IMR-90 (cell line): ENCODE data around the gene ZNF488. TPM values are rescaled to one million over a fixed set of nuclear protein-coding genes. Genes with fewer than 3 reads are reported as not detected.

Experiments
- ATAC-seq: fragments of 200-7000 bp; cut with Tn5 transposase; 2 replicates; pipeline ENCODE4 v1.9.1; 2020; ENCODE audit warnings: low read depth, mild to moderate bottlenecking, moderate library complexity
- BruUV-seq: library from RNA; stranded (reverse); fragments of 400-500 nt; replicated peaks from 2 replicates; lab custom pipeline; 2021; lab: Mats Ljungman, UMichigan
- CTCF ChIA-PET: fragments of 300-600 bp; formaldehyde crosslinking; extraction: SDS; loops from one replicate; lab custom pipeline; 2021; ENCODE audit warnings: antibody characterized with exemption; lab: Yijun Ruan, JAX
- POLR2A ChIA-PET: fragments of 300-600 bp; sonication (Branson Sonifier 250); formaldehyde crosslinking; loops from one replicate; lab custom pipeline; 2022; ENCODE audit warnings: antibody characterized with exemption; ENCODE audit not compliant: unreplicated experiment; lab: Charles Lee
- DNase-seq: peaks from one replicate; pipeline ENCODE4 v3.0.0; 2013
- H2AFZ ChIP-seq: replicated peaks from 2 replicates; pipeline ENCODE3; 2013; ENCODE audit warnings: low read length, mild to moderate bottlenecking; ENCODE audit not compliant: poor library complexity
- H2AK5ac ChIP-seq: 2 replicates; pipeline ENCODE4 v1.6.1; 2013; ENCODE audit warnings: low read depth, low read length, inconsistent platforms
- H2AK9ac ChIP-seq: replicated peaks from 2 replicates; pipeline ENCODE3; 2013; ENCODE audit warnings: mild to moderate bottlenecking, low read depth, low read length, moderate library complexity; ENCODE audit not compliant: poor library complexity
- H2BK120ac ChIP-seq: 2 replicates; pipeline ENCODE4 v1.6.1; 2013; ENCODE audit warnings: low read depth, low read length, inconsistent platforms
- H2BK15ac ChIP-seq: 3 replicates; pipeline ENCODE4 v1.6.1; 2013; ENCODE audit warnings: low read depth, low read length, inconsistent platforms
- H2BK20ac ChIP-seq: 2 replicates; pipeline ENCODE4 v1.6.1; 2013; ENCODE audit warnings: low read depth, mild to moderate bottlenecking, inconsistent platforms, low read length, moderate library complexity
- H2BK5ac ChIP-seq: 2 replicates; pipeline ENCODE4 v1.6.1; 2013; ENCODE audit warnings: mild to moderate bottlenecking, low read depth, low read length, inconsistent platforms; ENCODE audit not compliant: poor library complexity, severe bottlenecking
- H3K14ac ChIP-seq: replicated peaks from 2 replicates; pipeline ENCODE4 v1.6.1; 2013; ENCODE audit warnings: low read depth, low read length, inconsistent platforms
- H3K18ac ChIP-seq: 2 replicates; pipeline ENCODE4 v1.6.1; 2013; ENCODE audit warnings: low read depth, low read length, control low read depth
- H3K23ac ChIP-seq: 2 replicates; pipeline ENCODE4 v1.6.1; 2013; ENCODE audit warnings: low read depth, low read length, inconsistent platforms
- H3K27ac ChIP-seq: 2 replicates; pipeline ENCODE4 v1.5.1; 2013; ENCODE audit warnings: mild to moderate bottlenecking, control low read depth, low read length; ENCODE audit not compliant: insufficient read depth
- H3K27me3 ChIP-seq: 2 replicates; pipeline ENCODE4 v1.6.1; 2013; ENCODE audit warnings: low read length; ENCODE audit not compliant: control insufficient read depth, insufficient read depth
- H3K36me3 ChIP-seq: 2 replicates; pipeline ENCODE4 v1.6.1; 2013; ENCODE audit warnings: low read length, mixed read lengths; ENCODE audit not compliant: control insufficient read depth, insufficient read depth
- H3K4ac ChIP-seq: 2 replicates; pipeline ENCODE4 v1.6.1; 2013; ENCODE audit warnings: low read depth, low read length, inconsistent platforms
- H3K4me1 ChIP-seq: 2 replicates; pipeline ENCODE4 v1.6.1; 2013; ENCODE audit warnings: low read length, mixed read lengths; ENCODE audit not compliant: control insufficient read depth, insufficient read depth
- H3K4me2 ChIP-seq: 2 replicates; pipeline ENCODE4 v1.6.1; 2013; ENCODE audit warnings: low read depth, mild to moderate bottlenecking, control low read depth, low read length, moderate library complexity
- H3K4me3 ChIP-seq: 2 replicates; pipeline ENCODE4 v1.5.1; 2013; ENCODE audit warnings: low read depth, mild to moderate bottlenecking, control low read depth, low read length, moderate library complexity; ENCODE audit not compliant: insufficient read depth
- H3K56ac ChIP-seq: 2 replicates; pipeline ENCODE4 v1.6.1; 2013; ENCODE audit warnings: low read length, inconsistent platforms; ENCODE audit not compliant: insufficient read depth; ENCODE audit errors: extremely low read depth
- H3K79me1 ChIP-seq, 2 experiments: 2 replicates each; pipeline ENCODE4 v1.6.1; 2013; ENCODE audit warnings: low read length in 2 of 2, inconsistent platforms in 1 of 2, low read depth in 1 of 2
- H3K9ac ChIP-seq: 2 replicates; pipeline ENCODE4 v1.6.1; 2013; ENCODE audit warnings: low read depth, low read length, control low read depth
- H3K9me1 ChIP-seq: 2 replicates; pipeline ENCODE4 v1.6.1; 2013; ENCODE audit warnings: low read length, inconsistent platforms; ENCODE audit not compliant: insufficient read depth
- H3K9me3 ChIP-seq: 2 replicates; pipeline ENCODE4 v1.6.1; 2013; ENCODE audit warnings: low read length; ENCODE audit not compliant: control insufficient read depth, insufficient read depth
- H4K20me1 ChIP-seq: 2 replicates; pipeline ENCODE4 v1.6.1; 2013; ENCODE audit warnings: low read length, inconsistent platforms; ENCODE audit not compliant: insufficient read depth
- H4K5ac ChIP-seq: 2 replicates; pipeline ENCODE4 v1.6.1; 2013; ENCODE audit warnings: mild to moderate bottlenecking, low read depth, low read length, control low read depth
- H4K8ac ChIP-seq, 2 experiments: 2 replicates each; pipeline ENCODE4 v1.6.1; 2013; ENCODE audit warnings: low read depth in 2 of 2, low read length in 2 of 2, control low read depth in 1 of 2, inconsistent platforms in 1 of 2
- H4K91ac ChIP-seq: 2 replicates; pipeline ENCODE4 v1.6.1; 2013; ENCODE audit warnings: low read depth, low read length, inconsistent platforms; ENCODE audit not compliant: insufficient read depth
- BHLHE40 ChIP-seq: fragments of 150-350 bp; IDR thresholded peaks from 2 replicates; pipeline ENCODE4 v1.6.1; 2016; ENCODE audit warnings: mild to moderate bottlenecking, low read depth, low read length
- CEBPB ChIP-seq: IDR thresholded peaks from 2 replicates; pipeline ENCODE4 v1.6.1; 2012; ENCODE audit warnings: low read depth, low read length, improper control_type of control experiment
- CTCF ChIP-seq: conservative IDR thresholded peaks from 2 replicates; pipeline ENCODE4 v1.5.1; 2012; ENCODE audit warnings: mild to moderate bottlenecking, low read depth, low read length, improper control_type of control experiment
- ELK1 ChIP-seq: fragments of 150-350 bp; IDR thresholded peaks from 2 replicates; pipeline ENCODE4 v1.6.1; 2016; ENCODE audit warnings: low read depth, mild to moderate bottlenecking, low read length, moderate library complexity, borderline replicate concordance
- FOS ChIP-seq: fragments of 150-350 bp; IDR thresholded peaks from 2 replicates; pipeline ENCODE4 v1.6.1; 2016; ENCODE audit warnings: low read depth, low read length
- MAZ ChIP-seq: IDR thresholded peaks from 2 replicates; pipeline ENCODE4 v1.6.1; 2012; ENCODE audit warnings: low read depth, mild to moderate bottlenecking, low read length, improper control_type of control experiment, moderate library complexity, borderline replicate concordance
- MXI1 ChIP-seq: IDR thresholded peaks from 2 replicates; pipeline ENCODE4 v1.6.1; 2012; ENCODE audit warnings: low read depth, mild to moderate bottlenecking, low read length, moderate library complexity, borderline replicate concordance
- NFE2L2 ChIP-seq: fragments of 150-350 bp; IDR thresholded peaks from 2 replicates; pipeline ENCODE4 v1.6.1; 2016; ENCODE audit warnings: low read depth, mild to moderate bottlenecking, low read length
- POLR2A ChIP-seq: IDR thresholded peaks from 2 replicates; pipeline ENCODE4 v1.6.1; 2012; ENCODE audit warnings: mild to moderate bottlenecking, low read depth, low read length
- RFX5 ChIP-seq: IDR thresholded peaks from 2 replicates; pipeline ENCODE4 v1.8.0; 2012; ENCODE audit warnings: low read depth, mild to moderate bottlenecking, low read length, moderate library complexity
- SMC3 ChIP-seq: fragments of 150-350 bp; IDR thresholded peaks from 2 replicates; pipeline ENCODE4 v1.6.1; 2016; ENCODE audit warnings: low read depth, mild to moderate bottlenecking, antibody characterized with exemption, low read length, moderate library complexity
- USF2 ChIP-seq: fragments of 150-350 bp; IDR thresholded peaks from 2 replicates; pipeline ENCODE4 v1.6.1; 2017; ENCODE audit warnings: mild to moderate bottlenecking, antibody characterized with exemption, low read length, low read depth
- WGBS, 2 experiments: methylation state at CpG; one replicate each; pipeline versions ENCODE4 v1.1.5 to v1.1.7; 2013; ENCODE audit warnings: missing lambda C conversion rate in 2 of 2; ENCODE audit not compliant: insufficient read length in 1 of 2; ENCODE audit errors: extremely low coverage in 2 of 2; 5-methylcytosine and 5-hydroxymethylcytosine counted together
- dilution Hi-C: fragments of 300-500 bp; cut with HindIII; formaldehyde crosslinking; loops from one replicate; pipeline ENCODE4 v1.14.3; 2018; ENCODE audit warnings: low sequenced_read_pairs; ENCODE audit not compliant: unreplicated experiment
- in situ Hi-C: fragments of 300-500 bp; cut with MboI; formaldehyde crosslinking; loops from 3 replicates; pipeline ENCODE4 v1.14.3; 2019; ENCODE audit warnings: low sequenced_read_pairs, inconsistent platforms, mixed read lengths
- intact Hi-C: fragments of 100-400 bp; cut with micrococcal nuclease; formaldehyde crosslinking; loops from 2 replicates; pipeline ENCODE4 v1.10.0; 2022
- polyA plus RNA-seq, 3 experiments: library from polyadenylated mRNA; depleted of rRNA; stranded (reverse); fragments of >200 nt; gene quantifications; 2 replicates each; pipeline ENCODE4 v1.2.3, GENCODE V29; 2012; ENCODE audit warnings: low replicate concordance in 1 of 3
- total RNA-seq: library from RNA; depleted of rRNA; stranded (reverse); fragments of >200 nt; gene quantifications from 2 replicates; pipeline ENCODE4 v1.2.3, GENCODE V29; 2012

The ZNF488 gene
- total and polyA plus RNA-seq, 2 of the 4 experiments (the other 2 are of a cell fraction) = under 0.01 to 0.14 TPM

GRCh38 chr10:47332371-47332770, 51.7 kb downstream of the ZNF488 start:
- ChIA-PET POLR2A (no interaction called here), CTCF (interaction anchor here (0.6 kb wide), 1 partner anchor 105 kb away, joined by 3 read pairs; no protein-coding TSS in a partner anchor)
- Histone ChIP-seq H3K56ac (no peak overlapping the region), H3K79me1 (no peaks in the 10 kb centered on the region), H3K9ac (no peak overlapping the region), H2BK15ac (no peak overlapping the region), H4K5ac (no peak overlapping the region), H3K4ac (no peak overlapping the region), H3K14ac (no peak overlapping the region), H2AK9ac (peak overlapping the region; percentile 1), H4K20me1 (no peaks in the 10 kb centered on the region), H3K4me3 (no peak overlapping the region), H2BK5ac (no peak overlapping the region), H3K9me1 (peaks cover 4% of the 10 kb centered on the region; the same call in 1 of the 2 replicates), H3K18ac (no peak overlapping the region), H2BK120ac (no peak overlapping the region), H4K8ac (no peak overlapping the region), H3K9me3 (no peaks in the 10 kb centered on the region), H3K4me2 (no peak overlapping the region), H3K4me1 (peaks cover 1% of the 10 kb centered on the region; the same call in 1 of the 2 replicates), H2AK5ac (no peak overlapping the region), H3K36me3 (no peaks in the 10 kb centered on the region), H2AFZ (no peak overlapping the region), H4K91ac (no peak overlapping the region), H3K23ac (no peak overlapping the region), H3K27me3 (peaks cover 8% of the 10 kb centered on the region), H3K27ac (no peak overlapping the region), H2BK20ac (no peak overlapping the region)
- in situ Hi-C loops (no loop called here), dilution Hi-C loops (no loop called here), intact Hi-C loops (no loop called here)
- TF ChIP-seq MAZ = no peak
- no peak for TF ChIP-seq CTCF
- no peak for TF ChIP-seq NFE2L2
- TF ChIP-seq POLR2A = no peak
- no peak for TF ChIP-seq RFX5
- no peak for TF ChIP-seq MXI1
- no peak for TF ChIP-seq SMC3
- no peak for TF ChIP-seq CEBPB
- TF ChIP-seq ELK1 = no peak
- no peak for TF ChIP-seq USF2
- TF ChIP-seq BHLHE40 = no peak
- TF ChIP-seq FOS = no peak
- no peak for DNase-seq
- no TSS peak for BruUV-seq
- no CpG with 5 or more reads among the region's 3 CpGs for WGBS, 2 experiments
- ATAC-seq = no peak
